ENCODE data around the gene CBLB. TPM values are rescaled to one million over a fixed set of nuclear protein-coding genes. Genes with fewer than 3 reads are reported as not detected.

The CBLB gene
- total RNA-seq, 2 donors from 2014 or later: 31.1 to 40.5 TPM

- Histone ChIP-seq H3K9me3 (no peaks in the 10 kb centered on the region), H3K4me1 (no peaks in the 10 kb centered on the region), H3K36me3 (replicated peaks in 1 of 2; ENCODE audit: insufficient read depth in 1 of 2, low read depth in 2 of 2) (no peaks in the 10 kb centered on the region), H3K27me3 (no peaks in the 10 kb centered on the region), H3K27ac (no peak overlapping the region), H3K4me3 (no peak overlapping the region)
- WGBS, 2 donors: 94 to 96% methylated on average over 1 of the region's 1 CpG
- intact Hi-C loops (cut with DNase I): no loop called here
- no peak for DNase-seq
- no peak for ATAC-seq
- TF ChIP-seq POLR2A (IDR thresholded peaks at IDR 0.05) (no peak), CTCF (IDR thresholded peaks at IDR 0.05) (no peak)
Observed at GRCh38 chr3:105771392-105771791, 97.4 kb downstream of the CBLB start.

GRCh38 chr3:105770410-105770809 is 98.4 kb downstream of the CBLB start:
- ATAC-seq: no peak
- Histone ChIP-seq H3K27ac (no peak overlapping the region), H3K4me1 (no peaks in the 10 kb centered on the region), H3K27me3 (no peaks in the 10 kb centered on the region), H3K9me3 (no peaks in the 10 kb centered on the region), H3K36me3 (replicated peaks in 1 of 2; ENCODE audit: insufficient read depth in 1 of 2, low read depth in 2 of 2) (no peaks in the 10 kb centered on the region), H3K4me3 (no peak overlapping the region)
- TF ChIP-seq CTCF (IDR thresholded peaks at IDR 0.05) (no peak), POLR2A (IDR thresholded peaks at IDR 0.05) (no peak)
- WGBS, 2 donors: 91 to 100% methylated on average over 4 of the region's 4 CpGs
- no peak for DNase-seq
- intact Hi-C loops (cut with DNase I): no loop called here

GRCh38 chr3:105767776-105768175 is 101.0 kb downstream of the CBLB start:
- ATAC-seq: no peak
- H3K4me3 ChIP-seq: no peak overlapping the region
- no peaks in the 10 kb centered on the region for H3K9me3 ChIP-seq
- no peaks in the 10 kb centered on the region for H3K27me3 ChIP-seq
- no peaks in the 10 kb centered on the region for H3K36me3 ChIP-seq (replicated peaks in 1 of 2; ENCODE audit: insufficient read depth in 1 of 2, low read depth in 2 of 2)
- H3K4me1 ChIP-seq: no peaks in the 10 kb centered on the region
- intact Hi-C loops (cut with DNase I): no loop called here
- no peak overlapping the region for H3K27ac ChIP-seq
- TF ChIP-seq POLR2A (IDR thresholded peaks at IDR 0.05) (no peak), CTCF (IDR thresholded peaks at IDR 0.05) (no peak)
- no peak for DNase-seq

GRCh38 chr3:105767216-105767615 is 101.6 kb downstream of the CBLB start:
- intact Hi-C loops (cut with DNase I): no loop called here
- WGBS, 2 donors: 71 to 74% methylated on average over 3 of the region's 3 CpGs

More at GRCh38 chr3:105767216-105767615, 101.6 kb downstream of the CBLB start:
- TF ChIP-seq POLR2A (IDR thresholded peaks at IDR 0.05): no peak
- no peak for TF ChIP-seq CTCF (IDR thresholded peaks at IDR 0.05)
- no peak overlapping the region for H3K27ac ChIP-seq
- no peaks in the 10 kb centered on the region for H3K9me3 ChIP-seq
- no peaks in the 10 kb centered on the region for H3K36me3 ChIP-seq (replicated peaks in 1 of 2; ENCODE audit: insufficient read depth in 1 of 2, low read depth in 2 of 2)
- no peak overlapping the region for H3K4me3 ChIP-seq
- DNase-seq: no peak
- no peaks in the 10 kb centered on the region for H3K4me1 ChIP-seq
- ATAC-seq: no peak
- no peaks in the 10 kb centered on the region for H3K27me3 ChIP-seq
